GM21526 (cell line): Measurements from ENCODE around the gene ARV1.
"Not testable (repeated sequence)": the region's sequence is repeated elsewhere in the genome, so short reads cannot be mapped to it uniquely, and the experiment has no call there.

Source experiments
- ATAC-seq: cut with Tn5 transposase; IDR thresholded peaks from one replicate; pipeline ENCODE4 v1.9.1; 2021; ENCODE audit warnings: moderate library complexity; ENCODE audit not compliant: unreplicated experiment, low FRiP score

Gene ARV1

DNA sequence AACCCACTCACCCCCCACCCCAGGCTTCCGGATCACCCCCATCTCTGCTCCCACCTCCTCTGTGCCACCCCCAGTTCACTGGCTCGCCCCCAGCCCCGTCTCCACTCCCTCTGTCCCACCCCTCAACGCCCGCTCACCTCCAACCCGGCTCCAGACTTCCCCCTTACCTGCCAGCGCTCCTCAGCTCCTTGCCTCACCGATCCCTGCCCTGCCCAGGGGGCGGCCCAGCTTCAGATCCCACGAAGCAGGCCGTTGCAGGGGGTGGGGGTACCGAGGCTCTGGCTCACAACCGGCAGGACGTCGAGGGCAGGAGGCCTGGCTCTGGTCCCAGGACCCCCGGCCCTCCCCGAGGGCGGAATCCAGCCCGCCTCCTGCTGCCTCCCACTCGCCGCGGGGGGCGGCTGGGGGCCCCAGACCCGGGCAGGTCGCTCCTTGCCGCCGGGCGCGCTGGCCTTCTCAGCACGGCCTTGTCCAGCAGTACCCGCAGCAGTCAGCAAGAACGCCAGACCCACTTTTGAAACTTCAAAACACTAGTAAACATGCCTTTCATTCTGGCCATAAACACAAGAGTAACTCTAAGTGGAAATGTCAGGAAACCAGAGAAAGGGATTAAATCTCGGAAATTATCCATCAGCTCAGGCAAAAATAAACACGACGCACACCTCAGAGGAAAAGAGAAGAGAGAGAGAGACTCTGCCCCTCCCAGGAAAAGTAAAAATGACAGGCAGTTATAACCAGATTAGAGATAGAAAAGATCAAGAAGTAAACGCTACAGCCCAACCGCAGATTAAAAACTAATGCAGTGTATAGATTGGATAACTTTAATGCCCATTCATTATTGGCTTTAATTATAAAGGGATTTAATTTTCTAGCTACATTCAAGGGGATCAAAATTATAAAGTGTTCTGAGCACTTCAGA is 62.2 kb downstream of the ARV1 start:
- ATAC-seq: no peak

- no peak for ATAC-seq
Observed at GRCh38 chr1:231041719-231042261, 62.9 kb downstream of the ARV1 start.

GRCh38 chr1:231044588-231044987 is 65.7 kb downstream of the ARV1 start:
- ATAC-seq: no peak

GRCh38 chr1:231045286-231045685 is 66.4 kb downstream of the ARV1 start:
- no peak for ATAC-seq

GRCh38 chr1:231045921-231046729 is 67.2 kb downstream of the ARV1 start:
- ATAC-seq: not testable (repeated sequence)

GRCh38 chr1:231046730-231047395 is 68.0 kb downstream of the ARV1 start:
- no peak for ATAC-seq

- not testable (repeated sequence) for ATAC-seq
Observed at GRCh38 chr1:231047529-231047928, 68.6 kb downstream of the ARV1 start.

GRCh38 chr1:231048419-231048818 is 69.5 kb downstream of the ARV1 start:
- ATAC-seq: not testable (repeated sequence)

DNA sequence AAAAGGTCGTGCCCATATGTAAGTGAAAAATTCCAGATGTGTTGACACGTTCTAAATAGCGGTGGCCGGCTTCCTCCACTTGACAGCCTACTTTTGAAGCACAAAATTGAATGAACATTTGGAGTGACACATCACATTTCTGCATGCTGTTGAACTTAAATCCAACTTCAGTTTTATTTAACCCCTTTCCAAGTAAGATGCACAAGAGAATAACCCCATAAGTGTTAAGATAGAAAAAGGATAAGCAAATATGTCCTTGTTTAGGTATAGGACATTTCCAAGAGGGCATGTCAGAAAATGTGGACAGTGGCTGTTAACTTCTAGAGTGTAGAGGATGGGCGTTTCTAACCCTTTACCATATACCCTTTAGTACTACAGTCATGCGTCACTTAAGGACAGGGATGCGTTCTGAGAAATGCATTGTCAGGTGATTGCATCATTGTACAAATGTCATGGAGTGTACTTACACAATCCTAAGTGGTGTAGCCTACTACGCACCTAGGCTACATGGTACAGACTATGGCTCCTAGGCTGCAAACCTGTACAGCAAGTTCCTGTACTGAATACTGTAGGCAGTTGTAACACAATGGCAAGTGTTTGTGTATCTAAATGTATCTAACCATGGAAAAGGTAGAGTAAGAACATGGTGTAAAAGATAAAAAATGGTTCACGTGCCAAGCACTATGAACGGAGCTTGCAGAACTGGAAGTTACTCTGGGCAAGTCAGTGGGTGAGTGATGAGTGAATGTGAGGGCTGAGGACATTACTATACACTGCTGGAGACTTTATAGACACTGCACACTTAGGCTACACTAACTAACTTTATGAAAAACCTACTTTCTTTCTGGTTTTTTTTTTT is 70.5 kb downstream of the ARV1 start:
- ATAC-seq: no peak
